HG02938 (cell line): ENCODE results near the gene TNKS2.
A peak's percentile ranks its signal among the peaks of the same experiment; 100 is the strongest.

Source experiments
- ATAC-seq: cut with Tn5 transposase; IDR thresholded peaks from one replicate; pipeline ENCODE4 v1.9.1; 2021; ENCODE audit warnings: mild to moderate bottlenecking, moderate library complexity; ENCODE audit not compliant: unreplicated experiment

TNKS2 gene

GRCh38 chr10:91907914-91908336 lies 109.7 kb downstream of the TNKS2 start:
- peak; percentile 32 for ATAC-seq

- ATAC-seq = peak; percentile 90
These were observed 110.3 kb downstream of the TNKS2 start for GRCh38 chr10:91908337-91909116.

GRCh38 chr10:91909117-91909677 lies 111.0 kb downstream of the TNKS2 start, which contains the start of gene FGFBP3:
FGFBP3 (minus strand) TSS chr10:91909486; CDS start chr10:91908969, 517 bp downstream.
- peak; percentile 7 for ATAC-seq

GRCh38 chr10:91910467-91910866 lies 112.2 kb downstream of the TNKS2 start:
- ATAC-seq = no peak
